Myocyte (in vitro differentiated cells): ENCODE data around the gene ZCCHC4. TPM values are rescaled to one million over a fixed set of nuclear protein-coding genes. Genes with fewer than 3 reads are reported as not detected.
A peak's percentile ranks its signal among the peaks of the same experiment; 100 is the strongest.
"Not testable (repeated sequence)": the region's sequence is repeated elsewhere in the genome, so short reads cannot be mapped to it uniquely, and the experiment has no call there.

Experiments used
- DNase-seq: peaks from one replicate; pipeline ENCODE4 v3.0.0-alpha.2; 2012; ENCODE audit warnings: low read depth
- total RNA-seq: library from RNA; depleted of rRNA; stranded (reverse); fragments of >200 nt; gene quantifications from 2 replicates; pipeline ENCODE4 v1.2.3, GENCODE V29; 2014

Gene ZCCHC4
- total RNA-seq, 1 donor from 2014 or later: 14.0 TPM

- peak; percentile 36 for DNase-seq
Measured at GRCh38 chr4:25320773-25321172, 8.2 kb downstream of the ZCCHC4 start.

GRCh38 chr4:25321703-25322102 is 9.1 kb downstream of the ZCCHC4 start:
- no peak for DNase-seq

- not testable (repeated sequence) for DNase-seq
Measured at GRCh38 chr4:25328463-25328862, 15.9 kb downstream of the ZCCHC4 start.

GRCh38 chr4:25330335-25330734 is 17.8 kb downstream of the ZCCHC4 start:
- DNase-seq: no peak

- no peak for DNase-seq
Measured at GRCh38 chr4:25330905-25331808, 18.6 kb downstream of the ZCCHC4 start.

- DNase-seq: no peak
Measured at GRCh38 chr4:25343671-25344070, 31.1 kb downstream of the ZCCHC4 start.

- DNase-seq: no peak
Measured at GRCh38 chr4:25345744-25346143, 33.2 kb downstream of the ZCCHC4 start.

GRCh38 chr4:25346913-25347312 is 34.3 kb downstream of the ZCCHC4 start:
- DNase-seq: no peak

- no peak for DNase-seq
Measured at GRCh38 chr4:25347473-25347872, 34.9 kb downstream of the ZCCHC4 start.

GRCh38 chr4:25347971-25348370 is 35.4 kb downstream of the ZCCHC4 start:
- DNase-seq: no peak

GRCh38 chr4:25350561-25350960 is 38.0 kb downstream of the ZCCHC4 start:
- no peak for DNase-seq

GRCh38 chr4:25351777-25352416 is 39.3 kb downstream of the ZCCHC4 start:
- DNase-seq: peak; percentile 16

GRCh38 chr4:25356068-25356467 is 43.5 kb downstream of the ZCCHC4 start:
- DNase-seq: no peak

- peak; percentile 55 for DNase-seq
Measured at GRCh38 chr4:25358515-25359275, 46.1 kb downstream of the ZCCHC4 start.

GRCh38 chr4:25361253-25361652 is 48.7 kb downstream of the ZCCHC4 start:
- no peak for DNase-seq

GRCh38 chr4:25367004-25367621 is 54.5 kb downstream of the ZCCHC4 start:
- DNase-seq: peak; percentile 51

GRCh38 chr4:25367877-25368276 is 55.3 kb downstream of the ZCCHC4 start:
- DNase-seq: no peak

GRCh38 chr4:25368315-25368714 is 55.7 kb downstream of the ZCCHC4 start:
- DNase-seq: no peak

GRCh38 chr4:25370242-25370641 is 57.7 kb downstream of the ZCCHC4 start:
- DNase-seq: no peak

GRCh38 chr4:25372549-25372948 is 60.0 kb downstream of the ZCCHC4 start:
- DNase-seq: not testable (repeated sequence)
